SU-DHL-6 (cell line): ENCODE measurements around the gene BAZ1A.

Source experiments
- H2AFZ ChIP-seq: fragments of 200-600 bp; sonication (generic); 2 replicates; pipeline ENCODE4 v1.6.1; 2014; ENCODE audit warnings: low read depth, mild to moderate bottlenecking, moderate library complexity, mixed read lengths, antibody characterized with exemption, low read length; ENCODE audit not compliant: severe bottlenecking
- H3F3A ChIP-seq: fragments of 200-600 bp; shearing (Covaris generic); 2 replicates; pipeline ENCODE4 v1.6.0; 2016; ENCODE audit warnings: antibody characterized with exemption, mild to moderate bottlenecking; ENCODE audit not compliant: insufficient read depth
- H3K27ac ChIP-seq: fragments of 200-600 bp; sonication (generic); 2 replicates; pipeline ENCODE4 v1.5.1; 2016; ENCODE audit warnings: low read depth, mild to moderate bottlenecking, low read length, moderate library complexity, mixed read lengths
- H3K27me3 ChIP-seq: fragments of 200-600 bp; sonication (generic), shearing (Covaris generic); 2 replicates; pipeline ENCODE4 v1.6.0; 2014; ENCODE audit warnings: mild to moderate bottlenecking, low read length
- H3K36me3 ChIP-seq: fragments of 200-600 bp; sonication (generic); 2 replicates; pipeline ENCODE4 v1.6.1; 2014; ENCODE audit warnings: mild to moderate bottlenecking, low read length, mixed read lengths
- H3K4me2 ChIP-seq: fragments of 300-600, 200-600 bp; shearing (Covaris generic), sonication (generic); 2 replicates; pipeline ENCODE4 v1.6.0; 2014; ENCODE audit warnings: low read length, low read depth, mild to moderate bottlenecking; ENCODE audit not compliant: poor library complexity, severe bottlenecking
- H3K4me3 ChIP-seq: fragments of 200-600 bp; sonication (generic); 2 replicates; pipeline ENCODE4 v1.5.1; 2014; ENCODE audit warnings: antibody characterized with exemption, low read length, mild to moderate bottlenecking, mixed read lengths; ENCODE audit not compliant: insufficient read depth, poor library complexity, severe bottlenecking
- H3K79me2 ChIP-seq: fragments of 200-600 bp; sonication (generic); 2 replicates; pipeline ENCODE4 v1.6.1; 2014; ENCODE audit warnings: mild to moderate bottlenecking, low read length, moderate library complexity; ENCODE audit not compliant: insufficient read depth
- H3K9ac ChIP-seq: fragments of 200-600 bp; sonication (generic); 2 replicates; pipeline ENCODE4 v1.7.0; 2014; ENCODE audit warnings: mild to moderate bottlenecking, low read length
- H3K9me2 ChIP-seq: fragments of 200-600 bp; sonication (generic); replicated peaks from 2 replicates; pipeline ENCODE4 v1.6.1; 2014; ENCODE audit warnings: low read length; ENCODE audit not compliant: insufficient read depth
- H3K9me3 ChIP-seq: fragments of 200-600 bp; sonication (generic); 2 replicates; pipeline ENCODE4 v1.6.1; 2014; ENCODE audit warnings: low read length, mixed read lengths; ENCODE audit not compliant: insufficient read depth
- H4K20me1 ChIP-seq: fragments of 200-600 bp; sonication (generic); 2 replicates; pipeline ENCODE4 v1.6.1; 2014; ENCODE audit warnings: low read depth, mild to moderate bottlenecking, antibody characterized with exemption, low read length, moderate library complexity, mixed read lengths
- CTCF ChIP-seq: fragments of 200-600 bp; sonication (generic); IDR thresholded peaks from one replicate; pipeline ENCODE4 v1.5.1; 2017; ENCODE audit warnings: antibody characterized with exemption, mild to moderate bottlenecking, low read length, moderate library complexity; ENCODE audit not compliant: insufficient read depth, poor library complexity, severe bottlenecking
- EZH2phosphoT487 ChIP-seq: fragments of 200-600 bp; sonication (generic), shearing (Covaris generic); conservative IDR thresholded peaks from 2 replicates; pipeline ENCODE4 v1.6.1; 2018; ENCODE audit warnings: mild to moderate bottlenecking, antibody characterized with exemption, low read length, moderate library complexity, mixed read lengths

Gene BAZ1A

GRCh38 chr14:34722723-34723545 is 152.2 kb downstream of the BAZ1A start:
- no peaks in the 10 kb centered on the region for H3K79me2 ChIP-seq
- H3F3A ChIP-seq: no peaks in the 10 kb centered on the region
- no peaks in the 10 kb centered on the region for H3K36me3 ChIP-seq
- no peak overlapping the region for H3K4me3 ChIP-seq
- H3K9me3 ChIP-seq: no peaks in the 10 kb centered on the region
- H3K9me2 ChIP-seq: no peaks in the 10 kb centered on the region
- no peaks in the 10 kb centered on the region for H4K20me1 ChIP-seq
- H2AFZ ChIP-seq: no peak overlapping the region
- no peaks in the 10 kb centered on the region for H3K27me3 ChIP-seq
- TF ChIP-seq CTCF (peak; percentile 28), EZH2phosphoT487 (no peak)
- no peak overlapping the region for H3K9ac ChIP-seq
- H3K4me2 ChIP-seq: no peak overlapping the region
- no peak overlapping the region for H3K27ac ChIP-seq

GRCh38 chr14:34721129-34721528 is 154.0 kb downstream of the BAZ1A start:
- Histone ChIP-seq H3K79me2 (no peaks in the 10 kb centered on the region), H3K27me3 (no peaks in the 10 kb centered on the region), H3K27ac (no peak overlapping the region), H3K9ac (no peak overlapping the region), H3K36me3 (no peaks in the 10 kb centered on the region), H3K4me2 (no peak overlapping the region), H2AFZ (no peak overlapping the region), H3F3A (no peaks in the 10 kb centered on the region), H3K9me3 (no peaks in the 10 kb centered on the region), H3K9me2 (no peaks in the 10 kb centered on the region), H4K20me1 (no peaks in the 10 kb centered on the region), H3K4me3 (no peak overlapping the region)
- TF ChIP-seq CTCF (no peak), EZH2phosphoT487 (no peak)

GRCh38 chr14:34718750-34719304 is 156.3 kb downstream of the BAZ1A start:
- TF ChIP-seq CTCF (no peak), EZH2phosphoT487 (no peak)
- Histone ChIP-seq H3K27ac (no peak overlapping the region), H3K9ac (no peak overlapping the region), H3K9me3 (no peaks in the 10 kb centered on the region), H2AFZ (no peak overlapping the region), H3K4me3 (no peak overlapping the region), H3K36me3 (no peaks in the 10 kb centered on the region), H3K79me2 (no peaks in the 10 kb centered on the region), H4K20me1 (no peaks in the 10 kb centered on the region), H3K9me2 (no peaks in the 10 kb centered on the region), H3K4me2 (no peak overlapping the region), H3F3A (peaks cover 9% of the 10 kb centered on the region), H3K27me3 (no peaks in the 10 kb centered on the region)
